ENCODE results near the gene ZBTB8OS. TPM values are rescaled to one million over a fixed set of nuclear protein-coding genes. Genes with fewer than 3 reads are reported as not detected.
A peak's percentile ranks its signal among the peaks of the same experiment; 100 is the strongest.

Gene ZBTB8OS
- total RNA-seq, 1 experiment from 2014 or later = 42.7 TPM

DNA sequence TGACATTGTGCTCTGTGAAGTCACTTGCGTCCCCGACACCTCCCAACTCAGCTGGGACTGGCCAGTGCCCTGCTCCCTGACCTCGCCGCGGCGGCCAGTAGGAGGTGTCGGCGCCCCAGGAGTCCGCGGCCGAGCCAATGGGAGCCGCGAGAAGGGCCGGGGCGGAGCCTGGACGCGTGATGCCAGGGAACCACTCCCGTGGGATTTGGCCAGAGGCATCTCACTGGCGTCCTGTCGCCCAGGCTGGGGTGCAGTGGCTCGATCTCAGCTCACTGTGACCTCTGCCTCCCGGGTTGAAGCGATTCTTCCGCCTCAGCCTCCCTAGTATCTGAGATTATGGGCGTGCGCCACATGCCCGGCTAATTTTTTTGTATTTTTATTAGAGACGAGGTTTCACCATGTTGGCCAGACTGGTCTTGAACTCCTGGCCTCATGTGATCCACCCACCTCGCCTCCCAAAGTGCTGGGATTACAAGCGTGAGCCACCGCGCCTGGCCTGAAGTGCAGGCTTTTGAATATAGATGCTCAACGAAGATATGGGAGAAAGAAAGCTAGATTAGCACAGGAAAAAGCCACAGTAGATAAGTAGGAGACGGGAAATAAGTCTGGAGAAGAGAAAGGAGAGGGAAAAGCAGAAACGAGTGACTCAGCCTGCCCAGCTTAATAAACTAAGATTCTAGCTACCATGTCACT lies 38.0 kb downstream of the ZBTB8OS start:
- Histone ChIP-seq H4K20me1 (ENCODE audit: insufficient read depth) (no peaks in the 10 kb centered on the region), H3K27me3 (ENCODE audit: insufficient read depth, low read depth) (no peaks in the 10 kb centered on the region), H3K9me2 (ENCODE audit: insufficient read depth) (no peaks in the 10 kb centered on the region), H3K4me1 (replicated peaks; ENCODE audit: insufficient read depth) (peaks cover 5% of the 10 kb centered on the region), H3K9me3 (ENCODE audit: insufficient read depth, low read depth) (no peaks in the 10 kb centered on the region), H3K79me2 (ENCODE audit: low read depth) (no peaks in the 10 kb centered on the region), H3K27ac (peak overlapping the region; percentile 42), H3K4me3 (peak overlapping the region; percentile 64), H3F3A (ENCODE audit: insufficient read depth, low read depth) (peaks cover 3% of the 10 kb centered on the region; the same call in 1 of the 2 replicates), H3K4me2 (peak overlapping the region; percentile 86), H2AFZ (peak overlapping the region; percentile 89), H3K36me3 (ENCODE audit: low read depth) (no peaks in the 10 kb centered on the region)
- DNase-seq = peak; percentile 83 to 88
- ChIA-PET POLR2A (ENCODE audit: unreplicated experiment) (interaction anchor here (0.6 kb wide), 2 partner anchors 25 to 40 kb away, joined by 3 to 6 read pairs; no protein-coding TSS in a partner anchor), CTCF (interaction anchor here (0.6 kb wide), 1 partner anchor 92 kb away, joined by 7 read pairs; no protein-coding TSS in a partner anchor)
- TSS peak; percentile 96 for BruUV-seq (replicated peaks)
- TF ChIP-seq EZH2 (IDR thresholded peaks at IDR 0.05; ENCODE audit: low read depth) = no peak
- TF ChIP-seq, protein P1, sequence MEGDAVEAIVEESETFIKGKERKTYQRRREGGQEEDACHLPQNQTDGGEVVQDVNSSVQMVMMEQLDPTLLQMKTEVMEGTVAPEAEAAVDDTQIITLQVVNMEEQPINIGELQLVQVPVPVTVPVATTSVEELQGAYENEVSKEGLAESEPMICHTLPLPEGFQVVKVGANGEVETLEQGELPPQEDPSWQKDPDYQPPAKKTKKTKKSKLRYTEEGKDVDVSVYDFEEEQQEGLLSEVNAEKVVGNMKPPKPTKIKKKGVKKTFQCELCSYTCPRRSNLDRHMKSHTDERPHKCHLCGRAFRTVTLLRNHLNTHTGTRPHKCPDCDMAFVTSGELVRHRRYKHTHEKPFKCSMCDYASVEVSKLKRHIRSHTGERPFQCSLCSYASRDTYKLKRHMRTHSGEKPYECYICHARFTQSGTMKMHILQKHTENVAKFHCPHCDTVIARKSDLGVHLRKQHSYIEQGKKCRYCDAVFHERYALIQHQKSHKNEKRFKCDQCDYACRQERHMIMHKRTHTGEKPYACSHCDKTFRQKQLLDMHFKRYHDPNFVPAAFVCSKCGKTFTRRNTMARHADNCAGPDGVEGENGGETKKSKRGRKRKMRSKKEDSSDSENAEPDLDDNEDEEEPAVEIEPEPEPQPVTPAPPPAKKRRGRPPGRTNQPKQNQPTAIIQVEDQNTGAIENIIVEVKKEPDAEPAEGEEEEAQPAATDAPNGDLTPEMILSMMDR (conservative IDR thresholded peaks at IDR 0.05) = peak; percentile 40; the same call in 1 of the 2 replicates
- intact Hi-C loops (cut with micrococcal nuclease; ENCODE audit: unreplicated experiment) = loop anchor here (10.0 kb wide), 1 partner anchor 168 kb away; no protein-coding TSS in a partner anchor

DNA sequence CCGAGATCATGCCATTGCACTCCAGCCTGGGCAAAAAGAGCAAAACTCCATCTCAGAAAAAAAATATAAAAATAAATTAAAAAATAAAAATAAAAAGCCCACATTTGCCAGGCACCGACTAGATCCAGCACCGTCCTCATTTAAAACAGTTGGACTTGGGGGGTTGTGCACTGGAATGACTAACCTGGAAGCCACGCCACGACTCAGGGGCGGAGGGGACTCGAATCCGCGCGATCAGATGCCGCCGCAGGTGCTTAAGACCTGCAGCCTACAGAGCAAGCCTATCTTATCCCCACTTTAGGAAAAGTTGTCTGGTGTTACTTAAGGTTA lies 38.5 kb downstream of the ZBTB8OS start:
- peak overlapping the region; percentile 86 for H3K4me2 ChIP-seq
- H3F3A ChIP-seq (ENCODE audit: insufficient read depth, low read depth) = peaks cover under 1% of the 10 kb centered on the region; the same call in 1 of the 2 replicates
- H3K9me3 ChIP-seq (ENCODE audit: insufficient read depth, low read depth) = no peaks in the 10 kb centered on the region
- H3K27me3 ChIP-seq (ENCODE audit: insufficient read depth, low read depth) = no peaks in the 10 kb centered on the region
- DNase-seq = no peak
- H3K79me2 ChIP-seq (ENCODE audit: low read depth) = no peaks in the 10 kb centered on the region
- H2AFZ ChIP-seq = peak overlapping the region; percentile 89
- no peaks in the 10 kb centered on the region for H3K36me3 ChIP-seq (ENCODE audit: low read depth)
- ChIA-PET POLR2A (ENCODE audit: unreplicated experiment) (no interaction called here), CTCF (interaction anchor here (0.6 kb wide), 1 partner anchor 92 kb away, joined by 7 read pairs; no protein-coding TSS in a partner anchor)
- peaks cover 5% of the 10 kb centered on the region for H3K4me1 ChIP-seq (replicated peaks; ENCODE audit: insufficient read depth)
- TF ChIP-seq, protein P1 (conservative IDR thresholded peaks at IDR 0.05) = no peak
- TF ChIP-seq EZH2 (IDR thresholded peaks at IDR 0.05; ENCODE audit: low read depth) = no peak
- H3K9me2 ChIP-seq (ENCODE audit: insufficient read depth) = no peaks in the 10 kb centered on the region
- no peaks in the 10 kb centered on the region for H4K20me1 ChIP-seq (ENCODE audit: insufficient read depth)
- H3K27ac ChIP-seq = no peak overlapping the region
- H3K4me3 ChIP-seq = peak overlapping the region; percentile 64
- BruUV-seq (replicated peaks) = no TSS peak
- intact Hi-C loops (cut with micrococcal nuclease; ENCODE audit: unreplicated experiment) = loop anchor here (10.0 kb wide), 1 partner anchor 167 kb away; no protein-coding TSS in a partner anchor

DNA sequence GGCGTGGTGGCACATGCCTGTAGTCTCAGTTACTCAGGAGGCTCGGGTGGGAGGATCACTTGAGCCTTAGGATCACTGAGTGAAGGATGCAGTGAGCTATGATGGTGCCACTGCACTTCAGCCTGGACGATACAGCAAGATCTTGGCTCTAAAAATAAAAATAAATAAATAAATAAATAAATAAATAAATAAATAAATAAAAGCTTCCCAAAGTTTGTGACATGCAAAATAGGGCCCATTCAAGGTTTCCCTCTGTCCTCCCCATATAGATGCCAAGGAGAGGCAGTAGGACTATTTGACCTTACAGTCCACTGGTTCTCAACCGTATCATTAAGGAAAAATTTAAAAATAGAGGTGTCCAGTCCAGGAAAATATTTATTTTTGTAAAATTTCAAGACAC lies 41.2 kb downstream of the ZBTB8OS start:
- intact Hi-C loops (cut with micrococcal nuclease; ENCODE audit: unreplicated experiment) = no loop called here
- DNase-seq = no peak
- no peak overlapping the region for H3K4me3 ChIP-seq
- no peaks in the 10 kb centered on the region for H3K27me3 ChIP-seq (ENCODE audit: insufficient read depth, low read depth)
- no peaks in the 10 kb centered on the region for H3K9me3 ChIP-seq (ENCODE audit: insufficient read depth, low read depth)
- H3F3A ChIP-seq (ENCODE audit: insufficient read depth, low read depth) = no peaks in the 10 kb centered on the region
- no peak overlapping the region for H3K27ac ChIP-seq
- ChIA-PET POLR2A (ENCODE audit: unreplicated experiment) (interaction anchor here (0.6 kb wide), 1 partner anchor 119 kb away, joined by 9 read pairs; no protein-coding TSS in a partner anchor), CTCF (no interaction called here)
- no peaks in the 10 kb centered on the region for H3K36me3 ChIP-seq (ENCODE audit: low read depth)
- H3K79me2 ChIP-seq (ENCODE audit: low read depth) = no peaks in the 10 kb centered on the region
- H3K4me2 ChIP-seq = no peak overlapping the region
- H2AFZ ChIP-seq = no peak overlapping the region
- TF ChIP-seq, protein P1 (conservative IDR thresholded peaks at IDR 0.05) = no peak
- TF ChIP-seq EZH2 (IDR thresholded peaks at IDR 0.05; ENCODE audit: low read depth) = no peak
- H4K20me1 ChIP-seq (ENCODE audit: insufficient read depth) = no peaks in the 10 kb centered on the region
- BruUV-seq (replicated peaks) = no TSS peak
- H3K4me1 ChIP-seq (replicated peaks; ENCODE audit: insufficient read depth) = peaks cover 5% of the 10 kb centered on the region
- no peaks in the 10 kb centered on the region for H3K9me2 ChIP-seq (ENCODE audit: insufficient read depth)

All from PC-9 (cell line).